HepG2 (cell line): ENCODE data around the gene IL17C. TPM values are rescaled to one million over a fixed set of nuclear protein-coding genes. Genes with fewer than 3 reads are reported as not detected.

ENCODE experiments used
- AGO2 ChIP-seq: fragments of 200-400 bp; formaldehyde crosslinking; optimal IDR thresholded peaks from 2 replicates; pipeline ENCODE3; 2017; ENCODE audit warnings: mild to moderate bottlenecking, low read depth, low read length, moderate library complexity
- ARID2 ChIP-seq: sonication (generic); formaldehyde crosslinking; IDR thresholded peaks from 2 replicates; pipeline ENCODE4 v1.8.1; 2022; ENCODE audit warnings: mild to moderate bottlenecking, missing genetic modification reagents, borderline replicate concordance
- DNMT3B ChIP-seq: conservative IDR thresholded peaks from 2 replicates; pipeline ENCODE4 v1.6.1; 2016; ENCODE audit warnings: missing biosample characterization, control low read depth
- ELF3 ChIP-seq: IDR thresholded peaks from 2 replicates; pipeline ENCODE4 v1.6.1; 2016; ENCODE audit warnings: missing genetic modification reagents, missing compliant biosample characterization
- GABPB1 ChIP-seq: IDR thresholded peaks from 2 replicates; pipeline ENCODE4 v1.6.1; 2016; ENCODE audit warnings: mild to moderate bottlenecking, missing genetic modification reagents, moderate library complexity, missing compliant biosample characterization
- GFI1 ChIP-seq: sonication (generic); formaldehyde crosslinking; IDR thresholded peaks from 2 replicates; pipeline ENCODE4 v1.5.0; 2020; ENCODE audit warnings: missing genetic modification reagents, mild to moderate bottlenecking, borderline replicate concordance
- KDM5B ChIP-seq: sonication (generic); formaldehyde crosslinking; IDR thresholded peaks from 2 replicates; pipeline ENCODE4 v1.4.0; 2020; ENCODE audit warnings: missing genetic modification reagents, mild to moderate bottlenecking, borderline replicate concordance
- KDM6A ChIP-seq: IDR thresholded peaks from 2 replicates; pipeline ENCODE4 v1.6.1; 2016; ENCODE audit warnings: low read depth
- MYPOP ChIP-seq: sonication (generic); formaldehyde crosslinking; IDR thresholded peaks from 2 replicates; pipeline ENCODE4 v1.8.1; 2023; ENCODE audit warnings: mild to moderate bottlenecking, moderate library complexity, missing genetic modification reagents
- NCOA2 ChIP-seq: sonication (generic); formaldehyde crosslinking; IDR thresholded peaks from 2 replicates; pipeline ENCODE4 v1.8.0; 2022; ENCODE audit warnings: inconsistent platforms
- NCOA5 ChIP-seq: sonication (generic); formaldehyde crosslinking; IDR thresholded peaks from 2 replicates; pipeline ENCODE4 v1.4.0; 2020; ENCODE audit warnings: missing genetic modification reagents
- NONO ChIP-seq, 2 experiments: fragments of 450-650 bp in 1 of 2; sonication (generic) in 1 of 2; formaldehyde crosslinking in 1 of 2; IDR thresholded peaks in 1 of 2; conservative IDR thresholded peaks in 1 of 2; 2 replicates each; pipeline versions ENCODE4 v1.6.1 to v1.8.0; 2017 to 2022; ENCODE audit warnings: mild to moderate bottlenecking in 1 of 2, missing genetic modification reagents in 1 of 2, moderate library complexity in 1 of 2
- ZBTB37 ChIP-seq: sonication (generic); formaldehyde crosslinking; IDR thresholded peaks from 2 replicates; pipeline ENCODE4 v1.4.0; 2020; ENCODE audit warnings: mild to moderate bottlenecking, missing genetic modification reagents
- ZFAT ChIP-seq: sonication (generic); formaldehyde crosslinking; conservative IDR thresholded peaks from 2 replicates; pipeline ENCODE4 v1.8.1; 2023; ENCODE audit warnings: missing genetic modification reagents, inconsistent platforms
- ZFP37 ChIP-seq: sonication (generic); formaldehyde crosslinking; IDR thresholded peaks from 2 replicates; pipeline ENCODE4 v1.4.0; 2020; ENCODE audit warnings: missing genetic modification reagents, borderline replicate concordance
- ZFX ChIP-seq: sonication (generic); formaldehyde crosslinking; IDR thresholded peaks from 2 replicates; pipeline ENCODE4 v1.4.0; 2020; ENCODE audit warnings: mild to moderate bottlenecking, low read depth, missing genetic modification reagents, moderate library complexity
- ZNF280D ChIP-seq: sonication (generic); formaldehyde crosslinking; IDR thresholded peaks from 2 replicates; pipeline ENCODE4 v1.5.1; 2020; ENCODE audit warnings: mild to moderate bottlenecking, missing genetic modification reagents
- ZNF329 ChIP-seq: sonication (generic); formaldehyde crosslinking; IDR thresholded peaks from 2 replicates; pipeline ENCODE4 v1.9.0; 2021; ENCODE audit warnings: low read depth, mild to moderate bottlenecking, missing genetic modification reagents
- ZNF510 ChIP-seq: sonication (generic); formaldehyde crosslinking; IDR thresholded peaks from 2 replicates; pipeline ENCODE4 v1.4.0; 2020; ENCODE audit warnings: low read depth, mild to moderate bottlenecking, missing genetic modification reagents
- ZNF558 ChIP-seq: sonication (generic); formaldehyde crosslinking; IDR thresholded peaks from 2 replicates; pipeline ENCODE4 v1.9.0; 2022; ENCODE audit warnings: mild to moderate bottlenecking, missing genetic modification reagents, borderline replicate concordance
- ZNF747 ChIP-seq: sonication (generic); formaldehyde crosslinking; IDR thresholded peaks from 2 replicates; pipeline ENCODE4 v1.8.1; 2023; ENCODE audit warnings: missing genetic modification reagents, mild to moderate bottlenecking, borderline replicate concordance
- polyA plus RNA-seq, 8 experiments: library from polyadenylated mRNA; depleted of rRNA in 3 of 8; stranded (reverse) in 7 of 8; unstranded in 1 of 8; fragments of >200 nt; fragmentation: Illumina TruSeq in 4 of 8; extraction: Trizol in 4 of 8; gene quantifications; 2 replicates each; pipeline versions ENCODE4 v1.2.1 to v1.2.3, GENCODE V29; 2011 to 2016; ENCODE audit warnings: low read depth in 4 of 8, missing spikeins in 1 of 8, mixed read lengths in 1 of 8; ENCODE audit not compliant: insufficient read depth in 1 of 8
- total RNA-seq, 5 experiments: library from RNA; depleted of rRNA; stranded (reverse); fragments of >200 nt; fragmentation: Illumina TruSeq; extraction: Trizol; gene quantifications; 2 replicates each; pipeline ENCODE4 v1.2.3, GENCODE V29; 2016; ENCODE audit warnings: low read depth in 1 of 5
- TF ChIP-seq, protein P1 (sequence below): sonication (generic); formaldehyde crosslinking; IDR thresholded peaks from 2 replicates; pipeline ENCODE4 v1.5.0; 2020; ENCODE audit warnings: missing genetic modification reagents, mild to moderate bottlenecking, borderline replicate concordance

Gene IL17C
- total and polyA plus RNA-seq, 2 of the 13 experiments (the other 11 are each of a cell fraction or from before 2014, with no cell fraction given), result not detected

DNA sequence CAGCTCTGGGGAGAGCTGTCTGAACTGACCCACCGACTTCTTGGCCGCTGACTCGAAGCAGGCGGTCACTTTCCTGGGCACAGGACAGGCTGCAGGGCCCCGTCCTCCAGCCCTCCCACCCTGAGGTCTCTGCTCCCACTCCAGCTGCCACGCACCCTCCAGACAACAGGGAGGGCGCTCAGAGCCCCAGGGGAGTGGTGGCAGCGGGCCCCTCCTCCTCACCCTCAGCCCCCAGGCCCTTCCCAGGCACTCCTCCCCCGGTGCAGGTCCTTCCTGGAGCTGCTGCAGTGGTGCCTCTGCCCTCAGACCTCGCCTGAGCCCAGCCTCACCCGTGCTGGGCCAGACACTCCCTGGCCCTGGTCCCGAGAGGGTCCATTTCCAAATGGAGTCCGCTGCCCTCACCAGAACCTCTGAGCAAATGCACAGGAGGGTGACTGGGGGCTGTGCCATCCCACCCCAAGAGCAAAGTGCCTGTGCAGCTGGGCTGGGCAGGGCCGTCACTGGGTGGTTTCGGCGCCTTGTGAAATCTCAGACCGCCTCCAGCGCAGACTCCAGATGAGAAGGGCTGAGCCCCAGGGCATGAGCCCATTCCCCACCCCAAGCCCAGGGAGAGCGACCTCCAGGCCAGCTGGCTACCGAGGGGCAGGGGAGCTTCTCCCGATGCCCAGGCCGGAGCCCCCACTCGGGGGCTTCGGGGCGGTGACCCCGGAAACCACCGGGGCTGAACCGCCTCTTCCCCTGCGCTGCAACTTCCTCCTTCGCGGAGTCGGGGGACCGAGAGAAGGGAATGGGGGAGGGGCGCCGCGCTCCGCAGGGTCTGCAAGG lies 11.8 kb downstream of the IL17C start (continued):
- TF ChIP-seq AGO2, result peak; percentile 65
- peak; percentile 45; the same call in 1 of the 2 replicates for TF ChIP-seq ELF3 (CRISPR knock-in tag)
- no peak for TF ChIP-seq ZNF510 (CRISPR knock-in tag)
- TF ChIP-seq DNMT3B (CRISPR knock-in tag), result no peak; the same call in 1 of the 2 replicates
- TF ChIP-seq GFI1 (CRISPR knock-in tag), result no peak
- TF ChIP-seq, protein P1, sequence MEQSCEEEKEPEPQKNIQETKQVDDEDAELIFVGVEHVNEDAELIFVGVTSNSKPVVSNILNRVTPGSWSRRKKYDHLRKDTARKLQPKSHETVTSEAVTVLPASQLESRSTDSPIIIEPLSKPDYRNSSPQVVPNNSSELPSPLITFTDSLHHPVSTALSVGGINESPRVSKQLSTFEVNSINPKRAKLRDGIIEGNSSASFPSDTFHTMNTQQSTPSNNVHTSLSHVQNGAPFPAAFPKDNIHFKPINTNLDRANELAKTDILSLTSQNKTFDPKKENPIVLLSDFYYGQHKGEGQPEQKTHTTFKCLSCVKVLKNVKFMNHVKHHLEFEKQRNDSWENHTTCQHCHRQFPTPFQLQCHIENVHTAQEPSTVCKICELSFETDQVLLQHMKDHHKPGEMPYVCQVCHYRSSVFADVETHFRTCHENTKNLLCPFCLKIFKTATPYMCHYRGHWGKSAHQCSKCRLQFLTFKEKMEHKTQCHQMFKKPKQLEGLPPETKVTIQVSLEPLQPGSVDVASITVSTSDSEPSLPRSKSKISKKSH (CRISPR knock-in tag), result no peak; the same call in 1 of the 2 replicates
- no peak for TF ChIP-seq ARID2 (CRISPR knock-in tag)
- no peak for TF ChIP-seq ZNF280D (CRISPR knock-in tag)
- no peak for TF ChIP-seq ZFAT (CRISPR knock-in tag)
- TF ChIP-seq KDM5B (CRISPR knock-in tag), result no peak; the same call in 1 of the 2 replicates
- no peak for TF ChIP-seq ZBTB37 (CRISPR knock-in tag)
- no peak for TF ChIP-seq NCOA5 (CRISPR knock-in tag)
- no peak for TF ChIP-seq ZFP37 (CRISPR knock-in tag)
- TF ChIP-seq ZNF329 (CRISPR knock-in tag), result no peak
- no peak for TF ChIP-seq ZNF747 (CRISPR knock-in tag)
- no peak for TF ChIP-seq NONO (IDR thresholded peaks at IDR 0.05)
- peak; percentile 2; the same call in 1 of the 2 replicates for TF ChIP-seq NONO (CRISPR knock-in tag; conservative IDR thresholded peaks at IDR 0.05)
- TF ChIP-seq ZNF558 (CRISPR knock-in tag), result peak; percentile 39; the same call in 1 of the 2 replicates
- no peak for TF ChIP-seq MYPOP (CRISPR knock-in tag)
- TF ChIP-seq NCOA2, result no peak
- TF ChIP-seq ZFX, result peak; percentile 14; the same call in 1 of the 2 replicates
- peak; percentile 33; the same call in 1 of the 2 replicates for TF ChIP-seq GABPB1 (CRISPR knock-in tag)
- TF ChIP-seq KDM6A (CRISPR knock-in tag), result 0 out of 2 replicates have a peak, but pooled peaks have one; percentile 8
